GM06990 (cell line): ENCODE results near the gene EIF2D.
A peak's percentile ranks its signal among the peaks of the same experiment; 100 is the strongest.

ENCODE experiments used
- DNase-seq: peaks from one replicate; pipeline ENCODE4 v3.0.0-alpha.2; 2011; ENCODE audit not compliant: insufficient read length; ENCODE audit errors: extremely low read depth
- H3K27me3 ChIP-seq: replicated peaks from 2 replicates; pipeline ENCODE4 v1.6.0; 2011; ENCODE audit warnings: low read length; ENCODE audit not compliant: control insufficient read depth, insufficient read depth
- H3K36me3 ChIP-seq: 2 replicates; pipeline ENCODE4 v1.5.1; 2011; ENCODE audit warnings: low read length; ENCODE audit not compliant: control insufficient read depth, insufficient read depth
- H3K4me3 ChIP-seq: replicated peaks from 2 replicates; pipeline ENCODE4 v1.5.1; 2011; ENCODE audit warnings: low read depth, mild to moderate bottlenecking, control low read depth, low read length
- CTCF ChIP-seq: IDR thresholded peaks from 2 replicates; pipeline ENCODE4 v1.5.1; 2011; ENCODE audit warnings: low read length, control low read depth, mild to moderate bottlenecking, inconsistent platforms; ENCODE audit not compliant: insufficient read depth, poor library complexity, severe bottlenecking

EIF2D gene

GRCh38 chr1:206608108-206608698, 4.1 kb downstream of the EIF2D start:
- no peak for DNase-seq
- peak; percentile 94 for TF ChIP-seq CTCF
- H3K4me3 ChIP-seq, result peak overlapping the region; percentile 37; the same call in 1 of the 2 replicates
- H3K27me3 ChIP-seq, result no peaks in the 10 kb centered on the region
- peaks cover 7% of the 10 kb centered on the region for H3K36me3 ChIP-seq

GRCh38 chr1:206606867-206607266, 5.4 kb downstream of the EIF2D start:
- TF ChIP-seq CTCF, result peak; percentile 60
- Histone ChIP-seq H3K36me3 (peaks cover 16% of the 10 kb centered on the region), H3K4me3 (no peak overlapping the region), H3K27me3 (no peaks in the 10 kb centered on the region)
- DNase-seq, result no peak

- no peaks in the 10 kb centered on the region for H3K27me3 ChIP-seq
- no peak for TF ChIP-seq CTCF
- peaks cover 26% of the 10 kb centered on the region for H3K36me3 ChIP-seq
- no peak for DNase-seq
- no peak overlapping the region for H3K4me3 ChIP-seq
Observed at GRCh38 chr1:206604861-206605260, 7.4 kb downstream of the EIF2D start.

GRCh38 chr1:206600527-206600926, 11.7 kb downstream of the EIF2D start:
- H3K27me3 ChIP-seq, result no peaks in the 10 kb centered on the region
- no peak overlapping the region for H3K4me3 ChIP-seq
- H3K36me3 ChIP-seq, result peaks cover 44% of the 10 kb centered on the region
- DNase-seq, result no peak
- TF ChIP-seq CTCF, result no peak

GRCh38 chr1:206596319-206596666, 16.0 kb downstream of the EIF2D start:
- TF ChIP-seq CTCF, result no peak
- no peak for DNase-seq
- H3K27me3 ChIP-seq, result no peaks in the 10 kb centered on the region
- H3K36me3 ChIP-seq, result peaks cover 43% of the 10 kb centered on the region
- no peak overlapping the region for H3K4me3 ChIP-seq
